GM21529 (cell line): ENCODE results near the gene C1orf141.
A peak's percentile ranks its signal among the peaks of the same experiment; 100 is the strongest.
"Not testable (repeated sequence)": the region's sequence is repeated elsewhere in the genome, so short reads cannot be mapped to it uniquely, and the experiment has no call there.

Experiments
- ATAC-seq: cut with Tn5 transposase; IDR thresholded peaks from one replicate; pipeline ENCODE4 v1.9.1; 2021; ENCODE audit not compliant: unreplicated experiment

The C1orf141 gene

DNA sequence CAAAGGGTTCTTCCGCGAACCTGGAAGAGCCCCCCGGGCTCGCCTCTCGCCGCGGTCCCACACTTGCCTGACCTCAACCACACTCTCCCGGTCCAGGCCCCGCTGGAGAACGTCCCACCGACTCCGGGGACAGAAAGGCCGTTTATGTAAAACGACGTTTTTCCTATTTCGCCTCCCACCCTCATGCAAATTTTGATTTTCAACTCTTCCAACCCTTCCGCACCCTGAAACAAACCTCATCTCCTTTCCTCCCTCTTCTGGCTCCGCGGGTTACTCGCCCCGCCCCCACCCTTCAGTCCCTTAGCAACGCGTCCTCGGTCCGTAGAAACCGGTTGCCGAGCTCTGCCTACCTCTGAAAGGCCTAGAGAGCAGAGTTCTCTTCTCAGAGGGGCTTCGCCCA, at the start of gene C1orf141:
TSS of gene C1orf141 (minus strand) at position 276 of the 400 bp plus-strand sequence. CDS start 7,730 bp downstream, outside the sequence.
- no peak for ATAC-seq

DNA sequence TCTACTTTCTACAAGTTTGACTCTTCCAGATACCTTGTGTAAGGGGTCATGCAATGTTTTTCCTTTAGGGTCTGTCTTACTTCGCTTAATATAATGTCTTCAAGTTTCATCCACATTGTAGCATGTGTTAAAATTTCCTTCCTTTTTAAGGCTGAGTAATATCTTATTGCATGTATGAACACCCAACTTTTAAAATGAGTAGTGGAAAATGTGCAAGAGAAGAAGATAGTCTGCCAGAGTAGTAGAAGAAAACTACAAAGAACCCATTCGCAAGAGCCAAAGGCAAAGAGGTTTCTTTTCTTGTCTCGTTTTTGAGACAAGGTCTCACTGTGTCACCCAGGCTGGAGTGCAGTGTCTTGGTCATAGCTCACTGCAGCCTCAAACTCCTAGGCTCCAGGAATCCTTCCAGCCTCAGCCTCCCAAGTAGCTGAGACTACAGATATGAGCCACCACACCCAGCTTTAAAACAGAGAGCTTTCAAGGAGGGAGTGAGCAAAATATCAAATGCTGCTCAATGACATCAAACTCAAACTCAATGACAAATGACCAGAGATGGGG, 40.8 kb upstream of the C1orf141 start:
- ATAC-seq: no peak

DNA sequence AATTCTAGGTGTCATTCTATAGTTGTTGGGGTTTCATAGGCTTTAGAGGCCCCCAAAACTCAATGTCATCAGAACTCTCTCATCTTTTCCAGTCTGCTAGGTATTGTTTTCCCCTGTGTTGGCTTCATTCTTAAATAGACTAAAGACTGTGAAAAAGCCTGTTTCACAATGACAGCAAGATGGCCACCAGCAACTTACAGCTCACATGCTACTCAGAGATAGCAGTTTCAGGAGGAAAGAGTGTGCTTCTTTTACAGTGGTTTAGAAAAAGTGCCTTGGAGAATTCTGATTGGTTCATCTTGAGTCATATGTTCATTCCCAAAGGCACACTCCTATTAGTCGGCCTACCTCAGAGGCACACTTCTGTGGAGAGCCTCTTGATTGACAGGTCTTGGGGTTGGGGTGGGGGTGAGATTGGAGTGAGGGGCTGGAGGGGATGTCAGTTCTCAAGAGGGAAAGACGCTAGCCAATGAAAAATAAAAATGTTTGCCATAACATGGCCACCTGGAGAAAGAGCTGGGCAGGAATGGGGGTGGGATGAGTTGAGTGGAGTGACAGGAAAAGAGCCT, 40.0 kb upstream of the C1orf141 start:
- peak; percentile 67 for ATAC-seq

DNA sequence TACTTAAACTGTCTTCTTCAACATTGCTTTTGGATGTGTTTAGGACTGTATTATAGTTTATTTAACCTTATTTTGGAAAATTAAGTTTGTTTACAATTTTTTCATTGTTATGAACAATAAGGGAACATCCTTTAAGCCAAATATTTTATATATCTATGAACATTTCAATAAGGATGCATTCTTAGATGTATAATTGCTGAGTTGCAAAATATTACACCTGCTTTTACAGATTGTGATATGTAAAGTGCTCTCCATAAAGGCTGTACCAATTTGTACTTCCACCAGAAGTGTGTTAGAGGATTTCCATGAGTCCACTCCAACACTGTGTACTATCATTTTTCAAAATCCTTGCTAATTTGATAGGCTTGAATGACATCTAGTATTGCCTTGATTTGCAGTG, 39.2 kb upstream of the C1orf141 start:
- no peak for ATAC-seq

DNA sequence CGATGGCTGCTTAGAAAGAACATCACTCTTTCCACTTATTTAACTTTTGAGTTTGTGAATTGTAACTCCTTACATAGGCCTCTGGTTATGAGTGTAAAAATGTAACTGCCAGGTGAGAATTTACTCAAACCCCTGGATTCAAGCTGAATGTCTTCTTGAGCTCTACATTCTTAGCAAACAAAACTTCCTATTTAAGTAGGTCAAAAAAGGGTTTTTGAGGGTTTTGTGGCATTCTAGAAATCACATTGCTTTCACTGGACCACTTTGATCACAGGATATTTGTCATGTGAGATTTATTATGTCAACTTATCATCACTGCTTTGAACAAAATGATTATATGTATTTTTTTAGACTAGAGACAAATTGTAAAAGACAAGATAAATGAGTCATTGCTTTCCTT, 37.2 kb upstream of the C1orf141 start:
- ATAC-seq: no peak

DNA sequence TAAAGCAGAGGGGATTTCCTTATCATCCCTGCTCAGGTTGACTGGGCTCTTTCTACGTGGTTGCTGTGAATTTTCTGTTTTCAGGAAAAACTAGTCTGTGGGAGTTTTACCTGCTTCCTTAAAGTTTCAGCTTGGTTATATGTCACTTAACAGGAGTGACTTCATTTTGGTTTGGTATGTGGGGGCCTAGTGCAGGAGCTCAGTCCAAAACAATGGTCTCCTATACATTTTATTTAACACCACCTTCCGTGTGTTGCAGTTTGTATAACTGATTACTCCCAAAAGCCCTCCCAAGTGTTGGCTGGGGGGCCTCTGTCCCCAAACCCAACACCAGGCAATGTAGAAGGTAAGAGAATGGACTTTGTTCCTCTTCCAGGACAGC, 36.8 kb upstream of the C1orf141 start:
- ATAC-seq: no peak

DNA sequence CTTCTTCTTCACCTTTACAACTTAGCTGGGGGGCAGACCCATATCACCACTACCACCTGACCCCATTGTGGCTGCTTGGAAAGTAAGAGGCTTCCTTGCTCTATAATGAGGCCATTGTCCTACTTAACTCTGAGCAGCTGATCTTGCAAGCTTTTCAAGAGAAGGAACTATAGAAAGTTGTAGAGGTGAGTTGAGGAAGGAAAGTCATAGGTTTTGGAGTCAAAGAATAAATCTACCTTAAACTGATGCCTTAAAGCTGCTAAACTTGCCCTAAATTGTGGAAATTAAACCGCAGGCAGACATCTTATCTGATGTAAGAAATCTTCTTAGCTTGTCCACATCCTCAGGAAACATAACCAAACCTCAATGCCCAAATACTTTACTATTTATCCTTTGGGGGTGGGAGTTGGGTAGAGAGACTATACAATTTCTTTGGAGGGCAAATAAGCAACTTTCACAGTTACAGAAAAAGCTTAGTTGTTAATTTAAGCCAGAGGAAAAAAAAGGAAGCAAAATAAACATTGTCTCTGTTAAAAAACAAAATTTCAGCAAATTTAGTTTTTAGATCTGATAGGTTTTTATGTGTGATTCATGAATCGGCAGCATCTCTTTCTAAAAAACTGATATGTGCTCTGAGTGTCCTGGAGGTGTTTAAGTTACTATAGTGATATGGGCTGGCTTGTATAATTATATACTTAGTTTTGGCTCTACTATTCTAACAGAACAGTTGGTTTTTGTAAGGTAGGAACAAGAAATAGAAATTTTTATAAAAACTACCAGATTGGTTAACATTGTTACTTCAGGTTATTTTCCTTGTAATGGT, 36.2 kb upstream of the C1orf141 start:
- ATAC-seq: no peak

DNA sequence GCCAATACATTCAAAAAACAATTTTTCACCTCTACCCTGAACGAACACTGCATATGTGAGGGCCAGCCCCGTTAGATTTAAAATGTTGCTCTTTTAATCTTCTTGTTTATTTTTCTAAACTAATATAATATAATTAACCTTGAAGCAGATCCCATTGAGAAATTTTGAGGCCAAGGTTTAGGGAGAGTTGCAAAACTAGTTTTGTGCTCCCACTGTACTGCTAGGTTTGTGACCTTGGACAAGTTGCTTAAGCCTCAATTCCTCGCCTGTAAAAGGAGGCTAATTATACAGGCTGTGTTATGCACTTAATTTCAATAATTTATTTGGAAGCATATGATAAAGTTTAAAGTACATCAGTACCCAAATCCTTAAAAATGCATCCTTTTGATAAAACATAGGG, 35.2 kb upstream of the C1orf141 start:
- ATAC-seq: no peak

DNA sequence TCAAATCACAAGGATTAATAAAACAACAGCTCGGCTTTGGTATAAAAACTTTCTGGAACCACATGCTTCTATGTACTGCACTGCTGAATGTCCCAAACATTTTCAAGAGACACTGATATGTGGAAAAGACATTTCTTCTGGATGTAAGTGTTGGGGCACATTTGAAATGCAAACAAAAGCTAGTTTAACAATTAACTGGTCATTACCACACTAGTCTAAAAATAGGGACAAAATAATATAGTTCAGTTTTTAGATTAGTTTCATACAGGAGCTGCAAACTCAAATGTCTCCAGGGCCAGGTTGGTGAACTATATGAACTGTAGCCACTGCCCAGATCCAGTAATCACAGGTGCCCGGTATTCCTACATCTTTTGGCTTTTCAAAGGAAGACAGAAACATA, 34.7 kb upstream of the C1orf141 start:
- ATAC-seq: peak; percentile 32

DNA sequence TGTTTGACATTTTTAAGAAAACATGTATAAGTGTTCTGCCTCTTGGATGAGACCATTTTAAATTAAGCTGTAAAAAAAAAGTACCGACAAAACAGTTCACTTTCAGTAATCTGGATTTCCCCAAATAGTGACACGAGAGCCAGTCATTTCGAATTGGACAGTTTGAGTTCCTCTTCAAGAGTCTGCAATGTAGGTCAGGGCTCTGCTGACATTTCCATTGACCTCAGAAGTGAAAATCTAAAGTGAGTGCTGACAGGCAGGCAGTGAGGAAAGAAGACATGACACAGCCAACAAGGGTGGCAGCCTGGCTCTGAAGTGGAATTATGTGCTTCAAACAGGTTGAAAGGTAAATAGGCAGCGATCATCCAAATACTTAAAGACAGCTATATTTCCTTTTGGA, 31.4 kb upstream of the C1orf141 start, which contains the start of gene IL23R:
TSS of gene IL23R (plus strand) at position 259 of the 400 bp plus-strand sequence. CDS start 1,667 bp downstream, outside the sequence.
- ATAC-seq: peak; percentile 91

DNA sequence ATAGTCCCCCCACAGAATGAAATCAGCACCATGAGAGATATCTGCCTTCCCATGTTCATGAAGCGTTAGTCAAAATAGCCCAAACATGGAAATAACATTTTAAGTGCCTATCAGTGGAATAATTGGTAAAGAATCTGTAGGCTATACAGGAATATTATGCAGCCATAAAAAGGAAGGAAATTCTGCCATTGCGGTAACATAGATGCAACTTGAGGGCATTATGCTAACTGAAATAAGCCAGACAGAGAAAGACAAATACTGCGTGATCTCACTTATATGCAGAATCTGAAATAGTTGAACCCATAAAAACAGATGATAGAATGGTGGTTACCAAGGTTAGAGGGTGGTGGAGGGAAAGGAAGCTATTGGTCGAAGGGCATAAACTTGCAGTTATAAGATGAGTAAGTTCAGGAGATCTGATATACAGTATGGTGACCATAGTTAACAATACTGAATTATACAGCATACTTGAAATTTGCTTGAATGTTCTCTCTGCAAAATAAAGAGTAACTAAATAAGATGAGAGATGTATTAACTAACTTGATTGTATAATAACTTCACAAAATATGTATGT, 30.8 kb upstream of the C1orf141 start:
- ATAC-seq: no peak

DNA sequence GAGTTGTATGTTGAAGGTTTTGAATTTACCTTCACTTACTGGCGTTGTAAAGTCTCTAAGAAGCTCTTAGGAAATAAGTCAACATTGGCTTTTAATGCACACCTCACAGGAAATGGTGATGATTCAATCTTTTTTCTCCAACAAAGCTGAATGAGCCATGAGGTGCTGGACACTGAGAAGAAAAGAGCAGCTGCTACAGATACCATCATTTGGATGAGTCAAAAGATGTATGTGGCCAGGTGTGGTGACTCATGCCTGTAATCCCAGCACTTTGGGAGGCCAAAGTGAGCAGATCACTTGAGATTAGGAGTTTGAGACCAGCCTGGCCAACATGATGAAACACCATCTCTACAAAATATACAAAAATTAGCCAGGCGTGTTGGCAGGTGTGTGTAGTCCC, 28.2 kb upstream of the C1orf141 start:
- ATAC-seq: no peak

DNA sequence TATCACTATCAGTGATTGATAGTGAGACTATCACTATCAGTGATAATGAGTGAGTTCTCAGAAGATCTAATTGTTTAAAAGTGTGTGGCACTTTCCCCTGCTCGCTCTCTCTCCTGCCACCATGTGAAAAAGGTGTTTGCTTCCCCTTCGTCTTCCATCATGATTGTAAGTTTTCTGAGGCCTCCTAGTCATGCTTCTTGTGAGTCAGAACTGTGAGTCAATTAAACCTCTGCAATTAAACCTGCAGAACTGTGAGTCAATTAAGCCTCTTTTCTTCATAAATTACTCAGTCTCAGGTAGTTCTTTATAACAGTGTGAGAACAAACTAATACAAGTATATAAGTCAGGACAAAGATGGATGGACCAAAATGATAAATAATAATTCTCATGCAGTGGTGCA, 24.5 kb upstream of the C1orf141 start:
- no peak for ATAC-seq

DNA sequence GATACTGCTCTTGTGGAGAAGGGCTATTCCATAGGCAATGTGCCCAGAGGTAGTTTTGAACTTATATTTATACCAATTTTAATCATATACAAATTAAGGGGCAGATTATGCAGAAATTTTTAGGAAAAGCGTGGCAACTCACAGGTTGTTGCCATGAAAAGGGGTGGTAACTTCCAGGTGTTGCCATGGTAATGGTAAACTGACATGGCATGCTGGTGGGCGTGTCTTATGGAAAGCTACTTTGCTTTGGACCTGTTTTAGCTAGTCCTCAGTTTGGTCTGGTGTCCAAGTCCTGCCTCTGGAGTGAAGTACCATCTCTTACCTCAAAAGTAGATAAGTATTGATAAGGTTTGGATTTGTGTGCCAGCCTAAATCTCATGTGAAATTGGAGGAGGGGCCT, 23.6 kb upstream of the C1orf141 start:
- no peak for ATAC-seq

DNA sequence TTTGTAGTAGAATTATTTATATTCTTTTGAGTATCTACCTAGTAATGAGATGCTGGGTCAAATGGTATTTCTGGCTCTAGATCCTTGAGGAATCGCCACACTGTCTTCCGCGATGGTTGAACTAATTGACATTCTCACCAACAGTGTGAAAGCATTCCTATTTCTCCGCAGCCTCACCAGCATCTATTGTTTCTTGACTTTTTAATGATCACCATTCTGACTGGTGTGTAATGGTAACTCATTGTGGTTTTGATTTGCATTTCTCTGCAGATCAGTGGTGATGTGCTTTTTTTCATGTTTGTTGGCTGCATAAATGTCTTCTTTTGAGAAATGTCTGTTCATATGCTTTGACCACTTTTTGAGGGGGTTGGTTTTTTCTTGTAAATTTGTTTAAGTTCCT, 16.2 kb upstream of the C1orf141 start:
- ATAC-seq: no peak

DNA sequence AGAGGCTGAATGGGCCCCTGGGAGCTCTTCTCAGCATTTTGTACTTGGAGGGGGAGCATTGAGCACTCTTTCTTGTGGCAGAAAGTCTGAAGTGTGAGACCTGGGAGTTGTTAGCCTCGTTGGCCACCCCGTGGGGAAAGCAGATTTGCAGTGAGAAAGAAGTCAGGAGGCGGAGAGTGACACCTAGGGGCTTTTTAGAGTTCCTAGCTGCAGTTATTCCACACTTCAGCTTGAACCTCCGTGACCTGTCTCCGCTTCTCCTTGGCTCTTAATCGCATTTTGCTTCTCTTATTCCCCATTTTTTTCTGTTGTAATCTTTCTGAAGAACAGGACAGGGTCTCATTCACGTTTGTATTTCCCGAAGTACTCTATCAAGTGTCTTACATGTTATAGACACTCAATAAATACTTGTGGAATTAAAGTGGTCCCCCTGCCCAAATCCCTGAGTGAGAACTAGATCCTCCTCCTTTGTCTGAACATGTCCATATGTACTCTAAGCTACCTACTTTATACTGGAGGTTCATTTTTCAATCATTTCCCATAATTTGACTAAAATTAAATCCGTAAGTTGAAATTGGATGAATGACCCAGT, 14.5 kb upstream of the C1orf141 start:
- peak; percentile 97 for ATAC-seq

DNA sequence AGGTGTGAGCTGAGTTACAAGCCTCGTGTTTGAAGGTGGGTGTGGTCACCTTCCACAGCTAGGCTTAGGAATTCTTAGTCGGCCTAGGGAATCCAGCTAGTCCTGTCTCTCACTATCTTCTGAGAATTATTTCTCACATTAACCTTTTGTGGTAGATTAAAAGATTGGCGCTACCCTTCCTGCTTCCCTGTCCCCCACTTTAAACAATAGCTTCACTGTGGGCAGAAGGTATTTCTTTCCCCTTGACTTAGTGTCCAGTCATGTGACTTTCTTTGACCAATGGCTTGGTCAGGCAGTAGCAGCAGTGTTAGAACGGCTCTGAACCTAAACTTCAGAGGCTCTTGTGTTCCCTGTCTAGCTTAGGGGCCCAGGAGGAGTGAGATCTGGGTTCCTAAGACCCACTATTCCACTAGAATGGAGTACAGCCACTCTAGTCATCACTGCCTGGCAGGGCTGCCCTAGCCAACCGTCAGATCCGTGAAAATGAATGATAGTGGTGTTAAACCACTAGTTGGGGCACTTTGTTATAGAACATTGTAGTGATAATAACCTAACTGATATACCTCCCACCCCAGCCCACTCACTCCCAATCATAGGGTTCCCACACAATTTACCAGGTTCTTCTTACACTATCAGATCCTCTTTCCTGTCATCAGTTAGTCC, 13.9 kb upstream of the C1orf141 start:
- peak; percentile 19 for ATAC-seq

DNA sequence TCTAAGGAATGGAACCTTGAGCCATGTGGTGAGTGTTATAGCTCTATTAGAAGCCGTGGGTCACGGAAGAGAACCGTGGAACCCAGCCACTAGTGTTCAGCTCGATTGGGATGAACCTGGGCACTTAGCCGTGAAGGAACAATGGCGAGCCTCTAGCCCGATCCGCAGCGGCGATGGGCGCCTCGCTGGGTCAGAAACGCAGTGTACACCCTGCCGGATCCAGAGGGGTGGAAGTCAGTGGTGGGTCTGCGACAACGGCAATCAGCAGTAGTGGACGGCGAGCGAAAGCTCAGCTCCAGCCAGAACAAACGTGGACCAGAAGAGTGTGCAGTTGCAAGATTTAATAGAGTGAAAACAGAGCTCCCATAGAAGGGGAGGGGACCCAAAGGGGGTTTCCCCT, 13.2 kb upstream of the C1orf141 start:
- ATAC-seq: not testable (repeated sequence)

DNA sequence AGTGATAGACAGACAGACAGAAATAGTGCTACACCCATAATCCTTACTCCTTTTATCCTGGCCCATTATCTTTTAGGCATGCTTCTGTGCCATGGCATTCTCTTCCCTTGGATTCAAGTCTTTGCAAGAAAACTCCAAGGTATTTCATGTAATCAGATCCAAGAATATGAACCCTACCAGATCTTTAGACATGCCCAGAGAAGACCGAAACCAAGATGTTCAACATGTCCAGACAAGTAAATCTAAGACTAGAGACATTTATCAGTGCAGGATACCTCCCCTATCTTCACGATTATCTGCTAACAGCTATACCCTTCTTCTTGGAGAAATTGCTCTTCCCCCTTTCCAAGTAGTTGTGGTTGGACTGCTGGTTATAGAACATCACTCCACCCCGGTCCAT, 11.8 kb upstream of the C1orf141 start:
- no peak for ATAC-seq

DNA sequence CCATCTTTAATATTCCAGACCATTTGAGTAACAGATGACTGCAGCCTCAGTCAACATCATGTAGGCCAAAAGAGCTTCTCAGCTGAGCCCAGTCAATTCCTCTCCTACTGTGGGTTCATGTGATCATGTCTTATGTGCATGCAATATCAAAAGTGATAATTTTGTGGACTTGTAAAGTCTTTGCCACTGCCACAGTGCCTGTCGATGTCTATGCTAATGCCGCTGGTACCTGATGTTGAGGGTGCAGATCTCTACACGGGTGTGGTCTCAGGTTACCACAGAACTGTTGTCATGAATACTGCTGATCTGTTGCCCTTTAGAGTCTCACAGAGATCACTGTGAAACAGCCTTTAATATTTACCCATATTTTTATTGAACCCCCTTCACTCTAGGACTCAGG, 11.3 kb upstream of the C1orf141 start:
- no peak for ATAC-seq

DNA sequence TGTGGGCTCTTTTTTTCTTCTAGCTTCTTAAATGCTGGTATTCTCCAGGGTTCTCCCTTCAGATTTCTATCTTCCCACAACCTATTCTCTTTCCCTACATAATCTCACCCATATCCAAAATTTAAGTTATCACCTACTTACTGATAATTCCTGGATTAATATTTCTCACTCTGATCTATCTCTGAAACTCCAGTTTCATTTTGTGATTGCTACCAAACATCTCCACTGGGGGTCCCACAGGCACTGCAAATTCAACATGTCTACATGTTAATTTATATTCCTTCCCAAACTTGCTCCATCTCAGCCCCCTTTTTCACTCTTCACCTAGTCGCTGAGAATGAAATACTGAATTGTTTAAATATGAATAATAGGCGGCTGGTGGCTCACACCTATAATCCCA, 9.9 kb upstream of the C1orf141 start:
- no peak for ATAC-seq
